OCI-LY7 (cell line): ENCODE data around the gene C1orf174. TPM values are rescaled to one million over a fixed set of nuclear protein-coding genes. Genes with fewer than 3 reads are reported as not detected.

Source experiments
- BruUV-seq: library from RNA; stranded (reverse); fragments of 400-500 nt; replicated peaks from 2 replicates; lab custom pipeline; 2021; lab: Mats Ljungman, UMichigan
- CTCF ChIA-PET: fragments of 300-600 bp; sonication (Branson Sonifier 250); formaldehyde crosslinking; loops from one replicate; lab custom pipeline; 2022; ENCODE audit warnings: antibody characterized with exemption; ENCODE audit not compliant: unreplicated experiment; lab: Charles Lee
- POLR2A ChIA-PET: fragments of 300-600 bp; sonication (Branson Sonifier 250); formaldehyde crosslinking; loops from one replicate; lab custom pipeline; 2022; ENCODE audit warnings: antibody characterized with exemption; lab: Charles Lee
- DNase-seq: peaks from one replicate; pipeline ENCODE4 v3.0.0-alpha.2; 2015; ENCODE audit warnings: low spot score
- H2AFZ ChIP-seq: fragments of 200-600 bp; sonication (generic), shearing (Covaris generic); 2 replicates; pipeline ENCODE4 v1.6.1; 2014; ENCODE audit warnings: mild to moderate bottlenecking, antibody characterized with exemption, low read length, moderate library complexity
- H3K27ac ChIP-seq: fragments of 200-600 bp; sonication (generic); 2 replicates; pipeline ENCODE4 v1.5.1; 2014; ENCODE audit warnings: mixed run types, low read depth, mild to moderate bottlenecking, moderate library complexity, low read length, inconsistent platforms; ENCODE audit not compliant: poor library complexity, severe bottlenecking
- H3K36me3 ChIP-seq: fragments of 200-600 bp; sonication (generic); 2 replicates; pipeline ENCODE4 v1.6.1; 2014; ENCODE audit warnings: mild to moderate bottlenecking, antibody characterized with exemption, low read length, moderate library complexity, mixed read lengths; ENCODE audit not compliant: insufficient read depth
- H3K4me1 ChIP-seq: fragments of 200-600 bp; sonication (generic); 2 replicates; pipeline ENCODE4 v1.5.1; 2014; ENCODE audit warnings: mild to moderate bottlenecking, low read length; ENCODE audit not compliant: insufficient read depth, poor library complexity, severe bottlenecking
- H3K4me2 ChIP-seq: fragments of 200-600 bp; sonication (generic); 2 replicates; pipeline ENCODE4 v1.6.1; 2014; ENCODE audit warnings: mild to moderate bottlenecking, low read length
- H3K4me3 ChIP-seq: fragments of 200-600 bp; sonication (generic); 2 replicates; pipeline ENCODE4 v1.5.1; 2014; ENCODE audit warnings: mild to moderate bottlenecking, low read depth, low read length; ENCODE audit not compliant: poor library complexity, severe bottlenecking
- H3K79me2 ChIP-seq: fragments of 200-600 bp; sonication (generic); 2 replicates; pipeline ENCODE4 v1.6.1; 2016; ENCODE audit warnings: low read depth, mild to moderate bottlenecking, low read length, moderate library complexity, mixed read lengths; ENCODE audit not compliant: insufficient read depth
- H3K9me2 ChIP-seq: fragments of 200-600 bp; sonication (generic); 2 replicates; pipeline ENCODE4 v1.6.1; 2016; ENCODE audit warnings: mild to moderate bottlenecking, low read length, mixed read lengths; ENCODE audit not compliant: insufficient read depth
- H3K9me3 ChIP-seq: fragments of 200-600 bp; sonication (generic); 2 replicates; pipeline ENCODE4 v1.6.1; 2014; ENCODE audit warnings: mild to moderate bottlenecking, mixed run types, low read length, mixed read lengths
- H4K20me1 ChIP-seq: fragments of 200-600 bp; sonication (generic); 2 replicates; pipeline ENCODE4 v1.6.1; 2014; ENCODE audit warnings: mild to moderate bottlenecking, antibody characterized with exemption, low read length, moderate library complexity, mixed read lengths; ENCODE audit not compliant: insufficient read depth
- CTCF ChIP-seq: fragments of 200-600 bp; sonication (generic); conservative IDR thresholded peaks from 2 replicates; pipeline ENCODE4 v1.5.1; 2014; ENCODE audit warnings: mild to moderate bottlenecking, antibody characterized with exemption, low read length, moderate library complexity, mixed read lengths
- EZH2phosphoT487 ChIP-seq: fragments of 200-600 bp; sonication (generic); IDR thresholded peaks from 2 replicates; pipeline ENCODE4 v1.6.1; 2018; ENCODE audit warnings: low read depth, borderline replicate concordance, mild to moderate bottlenecking, mixed run types, antibody characterized with exemption, low read length, moderate library complexity, mixed read lengths
- intact Hi-C: fragments of 100-400 bp; cut with micrococcal nuclease; formaldehyde crosslinking; loops from one replicate; pipeline ENCODE4 v1.10.0; 2022; ENCODE audit not compliant: unreplicated experiment
- total RNA-seq, 2 experiments: library from RNA; depleted of rRNA in 1 of 2; stranded (reverse); fragments of >200 nt in 1 of 2; shearing (Covaris generic) in 1 of 2; gene quantifications; 2 replicates each; pipeline ENCODE4 v1.2.3, GENCODE V29; 2014 to 2022

The C1orf174 gene
- total RNA-seq, 2 experiments from 2014 or later, result 39.0 to 59.5 TPM

GRCh38 chr1:3926956-3927355, 26.9 kb upstream of the C1orf174 start:
- Histone ChIP-seq H3K4me2 (no peak overlapping the region), H3K9me3 (no peaks in the 10 kb centered on the region), H3K4me3 (no peak overlapping the region), H3K9me2 (no peaks in the 10 kb centered on the region), H3K36me3 (peaks cover 6% of the 10 kb centered on the region; the same call in 1 of the 2 replicates), H3K4me1 (peaks cover 14% of the 10 kb centered on the region), H2AFZ (no peak overlapping the region), H4K20me1 (no peaks in the 10 kb centered on the region), H3K79me2 (no peaks in the 10 kb centered on the region), H3K27ac (no peak overlapping the region)
- DNase-seq, result no peak
- BruUV-seq, result no TSS peak
- POLR2A ChIA-PET, result no interaction called here
- TF ChIP-seq CTCF (no peak), EZH2phosphoT487 (no peak)
- intact Hi-C loops, result no loop called here
- CTCF ChIA-PET, result no interaction called here

DNA sequence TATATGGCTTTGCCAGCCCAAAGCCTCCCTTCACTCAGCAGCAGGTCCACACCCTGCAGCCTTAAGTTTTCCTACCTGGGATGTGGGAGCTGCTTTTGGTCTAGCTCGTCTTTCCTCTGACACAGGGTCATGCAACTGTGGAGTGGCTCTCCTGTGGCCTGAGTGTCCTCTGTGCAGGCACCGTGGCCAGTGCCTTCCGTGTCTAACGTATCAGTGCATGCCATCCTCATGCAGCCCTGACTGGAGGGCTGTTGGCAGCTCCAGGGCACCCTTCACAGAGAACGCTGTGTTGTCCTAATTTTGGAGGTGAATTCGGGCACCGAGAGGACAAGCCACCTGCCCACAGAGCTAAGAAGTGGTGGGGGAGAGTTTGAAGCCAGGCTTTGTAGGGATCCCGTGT, 25.7 kb upstream of the C1orf174 start:
- H3K4me2 ChIP-seq, result no peak overlapping the region
- H3K27ac ChIP-seq, result no peak overlapping the region
- no peaks in the 10 kb centered on the region for H3K79me2 ChIP-seq
- no peaks in the 10 kb centered on the region for H4K20me1 ChIP-seq
- POLR2A ChIA-PET, result interaction anchor here (1.0 to 1.1 kb wide), 2 partner anchors 46 to 121 kb away, joined by 3 read pairs; no protein-coding TSS in a partner anchor
- peaks cover 17% of the 10 kb centered on the region for H3K4me1 ChIP-seq
- no peak for TF ChIP-seq EZH2phosphoT487
- no peak for TF ChIP-seq CTCF
- H3K4me3 ChIP-seq, result no peak overlapping the region
- BruUV-seq, result no TSS peak
- CTCF ChIA-PET, result interaction anchor here (0.6 kb wide), 1 partner anchor 645 kb away, joined by 3 read pairs; no protein-coding TSS in a partner anchor
- H3K9me2 ChIP-seq, result no peaks in the 10 kb centered on the region
- intact Hi-C loops, result no loop called here
- no peak for DNase-seq
- peaks cover 15% of the 10 kb centered on the region; the same call in 1 of the 2 replicates for H3K36me3 ChIP-seq
- no peaks in the 10 kb centered on the region for H3K9me3 ChIP-seq
- H2AFZ ChIP-seq, result no peak overlapping the region

- DNase-seq, result no peak
- Histone ChIP-seq H3K27ac (no peak overlapping the region), H4K20me1 (no peaks in the 10 kb centered on the region), H3K4me3 (no peak overlapping the region), H3K4me2 (no peak overlapping the region), H3K79me2 (no peaks in the 10 kb centered on the region), H3K9me2 (no peaks in the 10 kb centered on the region), H3K36me3 (peaks cover 15% of the 10 kb centered on the region; the same call in 1 of the 2 replicates), H3K4me1 (peaks cover 17% of the 10 kb centered on the region), H2AFZ (no peak overlapping the region), H3K9me3 (no peaks in the 10 kb centered on the region)
- ChIA-PET POLR2A (interaction anchor here (1.1 kb wide), 1 partner anchor 122 kb away, joined by 3 read pairs; no protein-coding TSS in a partner anchor), CTCF (interaction anchor here (0.6 kb wide), 1 partner anchor 645 kb away, joined by 3 read pairs; no protein-coding TSS in a partner anchor)
- BruUV-seq, result no TSS peak
- intact Hi-C loops, result no loop called here
- TF ChIP-seq CTCF (no peak), EZH2phosphoT487 (no peak)
Measured at GRCh38 chr1:3925256-3925655, 25.2 kb upstream of the C1orf174 start.
